Measurements from ENCODE around the gene MYO1F.

- TF ChIP-seq POLR2A (IDR thresholded peaks at IDR 0.05; ENCODE audit: insufficient read depth in 1 of 2, low read depth in 2 of 2, low read length in 2 of 2) (no peak), YY1 (IDR thresholded peaks at IDR 0.05; ENCODE audit: insufficient read depth, insufficient replicate concordance, low read depth, low read length) (no peak), KAT8 (CRISPR knock-in tag; IDR thresholded peaks at IDR 0.05) (no peak), CCDC6 (CRISPR knock-in tag; IDR thresholded peaks at IDR 0.05) (no peak), PTBP1 (IDR thresholded peaks at IDR 0.05; ENCODE audit: low read depth, low read length, poor library complexity, severe bottlenecking) (no peak), ZNF776 (CRISPR knock-in tag; IDR thresholded peaks at IDR 0.05) (no peak), GLMP (CRISPR knock-in tag; IDR thresholded peaks at IDR 0.05; ENCODE audit: borderline replicate concordance) (no peak), JUN (CRISPR knock-in tag; IDR thresholded peaks at IDR 0.05) (no peak), MAZ (IDR thresholded peaks at IDR 0.05; ENCODE audit: borderline replicate concordance, low read depth, low read length) (no peak), MAZ (CRISPR knock-in tag; IDR thresholded peaks at IDR 0.05; ENCODE audit: low read depth) (no peak), ZNF605 (CRISPR knock-in tag; IDR thresholded peaks at IDR 0.05) (no peak), ZBTB7A (CRISPR knock-in tag; IDR thresholded peaks at IDR 0.05) (no peak), CAMTA2 (CRISPR knock-in tag; IDR thresholded peaks at IDR 0.05; ENCODE audit: borderline replicate concordance) (no peak), EHMT2 (IDR thresholded peaks at IDR 0.05; ENCODE audit: borderline replicate concordance, low read depth, low read length) (no peak)
- TF ChIP-seq, protein P1, sequence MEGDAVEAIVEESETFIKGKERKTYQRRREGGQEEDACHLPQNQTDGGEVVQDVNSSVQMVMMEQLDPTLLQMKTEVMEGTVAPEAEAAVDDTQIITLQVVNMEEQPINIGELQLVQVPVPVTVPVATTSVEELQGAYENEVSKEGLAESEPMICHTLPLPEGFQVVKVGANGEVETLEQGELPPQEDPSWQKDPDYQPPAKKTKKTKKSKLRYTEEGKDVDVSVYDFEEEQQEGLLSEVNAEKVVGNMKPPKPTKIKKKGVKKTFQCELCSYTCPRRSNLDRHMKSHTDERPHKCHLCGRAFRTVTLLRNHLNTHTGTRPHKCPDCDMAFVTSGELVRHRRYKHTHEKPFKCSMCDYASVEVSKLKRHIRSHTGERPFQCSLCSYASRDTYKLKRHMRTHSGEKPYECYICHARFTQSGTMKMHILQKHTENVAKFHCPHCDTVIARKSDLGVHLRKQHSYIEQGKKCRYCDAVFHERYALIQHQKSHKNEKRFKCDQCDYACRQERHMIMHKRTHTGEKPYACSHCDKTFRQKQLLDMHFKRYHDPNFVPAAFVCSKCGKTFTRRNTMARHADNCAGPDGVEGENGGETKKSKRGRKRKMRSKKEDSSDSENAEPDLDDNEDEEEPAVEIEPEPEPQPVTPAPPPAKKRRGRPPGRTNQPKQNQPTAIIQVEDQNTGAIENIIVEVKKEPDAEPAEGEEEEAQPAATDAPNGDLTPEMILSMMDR (CRISPR knock-in tag; IDR thresholded peaks at IDR 0.05), result no peak
These were observed 37.8 kb upstream of the MYO1F start for GRCh38 chr19:8615024-8615423.

Measured in HepG2 (cell line).